Fibroblast of lung (primary cell): ENCODE results near the gene IL15RA. TPM values are rescaled to one million over a fixed set of nuclear protein-coding genes. Genes with fewer than 3 reads are reported as not detected.

Experiments
- DNase-seq, 2 donors: peaks; one replicate each; pipeline versions ENCODE4 v3.0.0 to v3.0.0-alpha.2; 2010; ENCODE audit warnings: low read depth in 2 of 2
- H2AFZ ChIP-seq: 2 replicates; pipeline ENCODE4 v1.5.1; 2012; ENCODE audit warnings: low read length, control low read depth, inconsistent platforms
- H3K27ac ChIP-seq: 2 replicates; pipeline ENCODE4 v1.5.1; 2011; ENCODE audit warnings: low read length, control low read depth; ENCODE audit not compliant: insufficient read depth
- H3K27me3 ChIP-seq: 2 replicates; pipeline ENCODE4 v1.5.1; 2011; ENCODE audit warnings: mild to moderate bottlenecking, low read length; ENCODE audit not compliant: control insufficient read depth, insufficient read depth
- H3K36me3 ChIP-seq: 2 replicates; pipeline ENCODE4 v1.5.1; 2011; ENCODE audit warnings: low read length; ENCODE audit not compliant: control insufficient read depth, insufficient read depth
- H3K4me1 ChIP-seq: 2 replicates; pipeline ENCODE4 v1.5.1; 2011; ENCODE audit warnings: low read length; ENCODE audit not compliant: control insufficient read depth, insufficient read depth; ENCODE audit errors: extremely low read depth
- H3K4me2 ChIP-seq: 2 replicates; pipeline ENCODE4 v1.5.1; 2011; ENCODE audit warnings: low read length, control low read depth; ENCODE audit not compliant: insufficient read depth; ENCODE audit errors: extremely low read depth
- H3K4me3 ChIP-seq, 4 experiments: fragments of 200-600 bp in 1 of 4; sonication (generic) in 1 of 4; replicated peaks in 1 of 4; 2 replicates each; pipeline ENCODE4 v1.5.1; 2011 to 2016; ENCODE audit warnings: low read length in 4 of 4, low read depth in 3 of 4, mild to moderate bottlenecking in 3 of 4, control low read depth in 2 of 4, inconsistent platforms in 1 of 4, mixed read lengths in 1 of 4; ENCODE audit not compliant: insufficient read depth in 1 of 4; ENCODE audit errors: control extremely low read depth in 1 of 4
- H3K79me2 ChIP-seq: 2 replicates; pipeline ENCODE4 v1.5.1; 2012; ENCODE audit warnings: mild to moderate bottlenecking, low read length, inconsistent platforms; ENCODE audit not compliant: control insufficient read depth, insufficient read depth
- H3K9ac ChIP-seq: 2 replicates; pipeline ENCODE4 v1.5.1; 2011; ENCODE audit warnings: mild to moderate bottlenecking, low read length, control low read depth; ENCODE audit not compliant: insufficient read depth
- H3K9me3 ChIP-seq: 2 replicates; pipeline ENCODE4 v1.5.1; 2012; ENCODE audit warnings: low read depth, low read length; ENCODE audit not compliant: control insufficient read depth, insufficient read depth
- H4K20me1 ChIP-seq: 2 replicates; pipeline ENCODE4 v1.5.1; 2011; ENCODE audit warnings: low read length; ENCODE audit not compliant: control insufficient read depth, insufficient read depth; ENCODE audit errors: extremely low read depth
- EZH2 ChIP-seq: IDR thresholded peaks from 2 replicates; pipeline ENCODE4 v1.5.1; 2012; ENCODE audit warnings: low read length, control low read depth, mild to moderate bottlenecking; ENCODE audit errors: missing control alignments
- polyA plus RNA-seq, 2 donors: library from polyadenylated mRNA; depleted of rRNA in 1 of 2; stranded (reverse) in 1 of 2; unstranded in 1 of 2; fragments of >200 nt; gene quantifications; 2 replicates each; pipeline ENCODE4 v1.2.1, GENCODE V29; 2011 to 2012; ENCODE audit warnings: missing spikeins in 1 of 2
- total RNA-seq: library from RNA; depleted of rRNA; stranded (reverse); fragments of >200 nt; gene quantifications from 2 replicates; pipeline ENCODE4 v1.2.1, GENCODE V29; 2014
- TF ChIP-seq, protein P1 (sequence below), 2 donors: IDR thresholded peaks in 1 of 2; conservative IDR thresholded peaks in 1 of 2; 1 replicate in 1 of 2; 2 replicates in 1 of 2; pipeline ENCODE4 v1.5.1; 2011 to 2012; ENCODE audit warnings: low read length in 2 of 2, control low read depth in 1 of 2, inconsistent platforms in 1 of 2, low read depth in 1 of 2, mild to moderate bottlenecking in 1 of 2

The IL15RA gene
- total and polyA plus RNA-seq, 2 donors (not counting 1 experiment from before 2014, with no cell fraction given): 5.9 to 13.7 TPM

GRCh38 chr10:5905854-5906507 lies 71.4 kb downstream of the IL15RA start:
- H3K4me2 ChIP-seq: no peak overlapping the region
- peaks cover 3% of the 10 kb centered on the region for H3K79me2 ChIP-seq
- H3K27ac ChIP-seq: no peak overlapping the region

GRCh38 chr10:5904227-5904626 lies 73.1 kb downstream of the IL15RA start:
- H3K9me3 ChIP-seq: no peaks in the 10 kb centered on the region
- H3K4me2 ChIP-seq: no peak overlapping the region
- DNase-seq: no peak
- no peaks in the 10 kb centered on the region for H3K4me1 ChIP-seq
- TF ChIP-seq, protein P1, sequence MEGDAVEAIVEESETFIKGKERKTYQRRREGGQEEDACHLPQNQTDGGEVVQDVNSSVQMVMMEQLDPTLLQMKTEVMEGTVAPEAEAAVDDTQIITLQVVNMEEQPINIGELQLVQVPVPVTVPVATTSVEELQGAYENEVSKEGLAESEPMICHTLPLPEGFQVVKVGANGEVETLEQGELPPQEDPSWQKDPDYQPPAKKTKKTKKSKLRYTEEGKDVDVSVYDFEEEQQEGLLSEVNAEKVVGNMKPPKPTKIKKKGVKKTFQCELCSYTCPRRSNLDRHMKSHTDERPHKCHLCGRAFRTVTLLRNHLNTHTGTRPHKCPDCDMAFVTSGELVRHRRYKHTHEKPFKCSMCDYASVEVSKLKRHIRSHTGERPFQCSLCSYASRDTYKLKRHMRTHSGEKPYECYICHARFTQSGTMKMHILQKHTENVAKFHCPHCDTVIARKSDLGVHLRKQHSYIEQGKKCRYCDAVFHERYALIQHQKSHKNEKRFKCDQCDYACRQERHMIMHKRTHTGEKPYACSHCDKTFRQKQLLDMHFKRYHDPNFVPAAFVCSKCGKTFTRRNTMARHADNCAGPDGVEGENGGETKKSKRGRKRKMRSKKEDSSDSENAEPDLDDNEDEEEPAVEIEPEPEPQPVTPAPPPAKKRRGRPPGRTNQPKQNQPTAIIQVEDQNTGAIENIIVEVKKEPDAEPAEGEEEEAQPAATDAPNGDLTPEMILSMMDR (conservative IDR thresholded peaks at IDR 0.05 in 1 of 2, IDR thresholded peaks at IDR 0.05 in 1 of 2; ENCODE audit: low read depth in 1 of 2, low read length in 2 of 2): no peak
- no peak for TF ChIP-seq EZH2
- no peak overlapping the region for H2AFZ ChIP-seq
- H4K20me1 ChIP-seq: no peaks in the 10 kb centered on the region
- no peak overlapping the region for H3K27ac ChIP-seq
- H3K9ac ChIP-seq: no peak overlapping the region
- peaks cover 5% of the 10 kb centered on the region for H3K79me2 ChIP-seq
- no peak overlapping the region for H3K4me3 ChIP-seq
- H3K27me3 ChIP-seq: no peaks in the 10 kb centered on the region
- H3K36me3 ChIP-seq: peaks cover 7% of the 10 kb centered on the region

More at GRCh38 chr10:5905854-5906507, 71.4 kb downstream of the IL15RA start:
- no peak for DNase-seq
- Histone ChIP-seq H4K20me1 (no peaks in the 10 kb centered on the region), H2AFZ (no peak overlapping the region), H3K27me3 (no peaks in the 10 kb centered on the region), H3K9me3 (no peaks in the 10 kb centered on the region), H3K4me3 (no peak overlapping the region), H3K36me3 (peaks cover 10% of the 10 kb centered on the region), H3K4me1 (no peaks in the 10 kb centered on the region), H3K9ac (no peak overlapping the region)
- no peak for TF ChIP-seq EZH2
- TF ChIP-seq, protein P1 (conservative IDR thresholded peaks at IDR 0.05 in 1 of 2, IDR thresholded peaks at IDR 0.05 in 1 of 2; ENCODE audit: low read depth in 1 of 2, low read length in 2 of 2): no peak

DNA sequence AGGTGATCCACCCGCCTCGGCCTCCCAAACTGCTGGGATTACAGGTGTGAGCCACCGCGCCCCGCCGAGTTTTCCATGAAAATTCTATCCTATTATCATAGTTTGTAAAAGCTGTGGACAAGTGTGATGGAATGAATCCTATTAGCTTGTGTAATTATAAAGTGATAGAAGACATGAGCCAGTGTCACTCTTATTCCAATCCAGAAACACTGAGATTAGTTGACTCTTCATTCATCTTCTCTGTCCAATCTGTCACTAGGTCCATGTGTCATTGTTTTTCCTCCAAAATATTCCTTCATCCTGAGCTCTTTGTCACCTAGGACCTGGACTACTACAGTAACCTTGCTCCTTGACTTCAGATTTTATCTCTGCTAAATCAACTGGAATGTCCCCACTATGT lies 73.8 kb downstream of the IL15RA start:
- Histone ChIP-seq H4K20me1 (no peaks in the 10 kb centered on the region), H3K27me3 (no peaks in the 10 kb centered on the region), H3K27ac (no peak overlapping the region), H3K4me2 (no peak overlapping the region), H2AFZ (no peak overlapping the region), H3K4me3 (no peak overlapping the region), H3K36me3 (peaks cover 3% of the 10 kb centered on the region), H3K79me2 (peaks cover 5% of the 10 kb centered on the region), H3K9me3 (no peaks in the 10 kb centered on the region), H3K9ac (no peak overlapping the region), H3K4me1 (no peaks in the 10 kb centered on the region)
- DNase-seq: no peak
- TF ChIP-seq, protein P1 (conservative IDR thresholded peaks at IDR 0.05 in 1 of 2, IDR thresholded peaks at IDR 0.05 in 1 of 2; ENCODE audit: low read depth in 1 of 2, low read length in 2 of 2): no peak
- TF ChIP-seq EZH2: no peak
